ENCODE measurements around the gene ANKRD29.

ANKRD29 gene

DNA sequence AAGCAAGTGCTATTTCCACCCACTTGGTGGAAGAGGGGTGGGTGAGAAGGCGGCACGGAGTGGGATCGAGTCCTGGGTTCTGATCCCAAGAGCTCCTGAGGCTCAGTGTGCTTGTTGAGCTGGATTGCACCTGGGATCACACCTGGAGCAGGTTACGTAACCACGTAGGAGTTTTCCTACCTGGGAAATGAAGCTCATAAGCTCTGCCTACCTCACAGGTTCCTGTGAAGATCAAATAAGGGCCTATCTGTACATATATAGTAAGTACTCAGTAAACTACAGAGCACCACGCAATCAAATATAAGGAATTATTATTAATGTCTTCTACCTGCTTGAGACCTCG lies 87.4 kb downstream of the ANKRD29 start:
- in situ Hi-C loops (cut with HindIII; ENCODE audit: low pct_unique_long_range_greater_than_20kb, low sequenced_read_pairs) = no loop called here
- TF ChIP-seq JUND (IDR thresholded peaks at IDR 0.05; ENCODE audit: low read depth) = no peak
- DNase-seq (ENCODE audit: low read depth in 1 of 2, low spot score in 1 of 2) = no peak

- no peak for DNase-seq (ENCODE audit: low read depth in 1 of 2, low spot score in 1 of 2)
- TF ChIP-seq JUND (IDR thresholded peaks at IDR 0.05; ENCODE audit: low read depth) = no peak
These were observed 88.0 kb downstream of the ANKRD29 start for GRCh38 chr18:23574611-23575308.

DNA sequence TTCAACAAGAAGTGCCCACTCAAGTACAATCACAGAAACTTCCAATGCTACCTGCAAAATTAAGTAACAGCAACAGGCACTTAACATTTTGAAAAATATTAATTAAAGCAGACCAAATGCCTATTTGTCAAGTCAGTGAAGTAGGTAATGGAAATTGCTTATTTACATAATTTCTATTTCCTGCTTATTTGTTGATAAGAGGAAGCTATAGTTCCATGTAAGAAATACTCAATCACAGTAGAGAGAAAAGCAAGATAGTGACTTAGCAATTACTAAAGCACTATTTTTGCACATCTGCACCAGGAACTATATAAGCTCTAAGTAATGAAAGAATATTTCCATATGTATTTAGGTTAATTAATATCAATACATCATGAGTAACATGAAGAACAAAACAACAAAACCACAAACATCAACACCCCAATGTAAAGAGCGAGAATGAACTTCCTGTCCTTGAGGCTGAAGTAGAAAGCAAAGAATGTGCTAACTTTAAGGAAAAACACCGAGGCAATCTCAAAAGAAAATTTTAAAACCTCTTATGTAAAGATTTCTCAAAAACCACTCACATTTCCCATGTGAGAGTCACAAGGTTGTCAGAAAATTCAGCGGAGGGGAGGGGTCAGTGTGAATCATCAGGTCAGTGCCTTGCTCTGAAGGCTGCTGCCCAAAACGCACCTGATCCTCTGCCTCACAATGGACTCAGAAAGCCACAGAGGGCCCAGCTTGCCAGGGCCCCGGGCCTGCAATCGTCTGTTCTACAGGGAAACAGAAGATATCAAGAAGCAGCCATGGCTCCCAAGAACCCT lies 88.9 kb downstream of the ANKRD29 start:
- TF ChIP-seq JUND (IDR thresholded peaks at IDR 0.05; ENCODE audit: low read depth) = no peak
- no peak for DNase-seq (ENCODE audit: low read depth in 1 of 2, low spot score in 1 of 2)
- in situ Hi-C loops (cut with HindIII; ENCODE audit: low pct_unique_long_range_greater_than_20kb, low sequenced_read_pairs) = no loop called here

More at GRCh38 chr18:23574611-23575308, 88.0 kb downstream of the ANKRD29 start:
- in situ Hi-C loops (cut with HindIII; ENCODE audit: low pct_unique_long_range_greater_than_20kb, low sequenced_read_pairs) = no loop called here

DNA sequence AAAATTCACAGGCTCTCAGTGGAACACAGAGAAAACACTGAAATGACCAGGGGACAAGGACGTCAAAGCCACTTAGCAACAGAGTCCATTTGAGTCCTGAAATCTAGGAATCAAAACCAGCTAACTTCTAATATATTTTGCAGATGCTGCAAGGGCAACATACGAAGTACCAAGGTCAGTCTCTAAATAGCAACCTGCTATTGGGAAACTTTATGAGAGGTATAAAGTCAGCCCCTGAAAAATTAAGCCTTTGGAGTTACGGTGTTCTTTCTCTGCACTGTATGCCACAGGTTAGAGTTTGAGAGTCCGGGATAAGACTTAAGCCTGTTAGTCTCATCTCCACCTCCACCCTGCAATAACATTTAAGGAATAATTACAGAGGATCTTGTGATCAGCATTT lies 89.7 kb downstream of the ANKRD29 start:
- no peak for TF ChIP-seq JUND (IDR thresholded peaks at IDR 0.05; ENCODE audit: low read depth)
- in situ Hi-C loops (cut with HindIII; ENCODE audit: low pct_unique_long_range_greater_than_20kb, low sequenced_read_pairs) = no loop called here
- DNase-seq (ENCODE audit: low read depth in 1 of 2, low spot score in 1 of 2) = no peak

DNA sequence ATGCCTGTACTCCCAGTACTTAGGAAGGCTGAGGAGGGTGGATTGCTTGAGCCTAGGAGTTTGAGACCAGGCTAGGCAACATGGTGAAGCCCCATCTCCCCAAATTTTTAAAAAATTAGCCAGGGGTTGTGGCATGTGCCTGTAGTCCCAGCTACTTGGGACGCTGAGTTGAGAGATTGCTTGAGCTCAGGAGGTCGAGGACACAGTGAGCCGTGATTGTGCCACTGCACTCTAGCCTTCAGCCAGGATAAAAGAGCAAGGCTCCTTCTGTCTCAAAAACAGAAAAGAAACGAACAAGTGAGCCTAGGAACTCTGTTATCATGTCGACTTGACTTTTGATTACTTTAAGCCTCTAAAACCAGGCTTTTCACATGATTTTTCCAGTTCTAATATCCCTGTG lies 90.1 kb downstream of the ANKRD29 start:
- no peak for TF ChIP-seq JUND (IDR thresholded peaks at IDR 0.05; ENCODE audit: low read depth)

GRCh38 chr18:23572012-23572411 lies 90.7 kb downstream of the ANKRD29 start:
- in situ Hi-C loops (cut with HindIII; ENCODE audit: low pct_unique_long_range_greater_than_20kb, low sequenced_read_pairs) = no loop called here
- no peak for TF ChIP-seq JUND (IDR thresholded peaks at IDR 0.05; ENCODE audit: low read depth)
- no peak for DNase-seq (ENCODE audit: low read depth in 1 of 2, low spot score in 1 of 2)

More for the DNA sequence above, 90.1 kb downstream of the ANKRD29 start:
- DNase-seq (ENCODE audit: low read depth in 1 of 2, low spot score in 1 of 2) = no peak
- in situ Hi-C loops (cut with HindIII; ENCODE audit: low pct_unique_long_range_greater_than_20kb, low sequenced_read_pairs) = no loop called here

GRCh38 chr18:23570912-23571504 lies 91.7 kb downstream of the ANKRD29 start:
- in situ Hi-C loops (cut with HindIII; ENCODE audit: low pct_unique_long_range_greater_than_20kb, low sequenced_read_pairs) = no loop called here
- TF ChIP-seq JUND (IDR thresholded peaks at IDR 0.05; ENCODE audit: low read depth) = no peak
- DNase-seq (ENCODE audit: low read depth in 1 of 2, low spot score in 1 of 2) = no peak

DNA sequence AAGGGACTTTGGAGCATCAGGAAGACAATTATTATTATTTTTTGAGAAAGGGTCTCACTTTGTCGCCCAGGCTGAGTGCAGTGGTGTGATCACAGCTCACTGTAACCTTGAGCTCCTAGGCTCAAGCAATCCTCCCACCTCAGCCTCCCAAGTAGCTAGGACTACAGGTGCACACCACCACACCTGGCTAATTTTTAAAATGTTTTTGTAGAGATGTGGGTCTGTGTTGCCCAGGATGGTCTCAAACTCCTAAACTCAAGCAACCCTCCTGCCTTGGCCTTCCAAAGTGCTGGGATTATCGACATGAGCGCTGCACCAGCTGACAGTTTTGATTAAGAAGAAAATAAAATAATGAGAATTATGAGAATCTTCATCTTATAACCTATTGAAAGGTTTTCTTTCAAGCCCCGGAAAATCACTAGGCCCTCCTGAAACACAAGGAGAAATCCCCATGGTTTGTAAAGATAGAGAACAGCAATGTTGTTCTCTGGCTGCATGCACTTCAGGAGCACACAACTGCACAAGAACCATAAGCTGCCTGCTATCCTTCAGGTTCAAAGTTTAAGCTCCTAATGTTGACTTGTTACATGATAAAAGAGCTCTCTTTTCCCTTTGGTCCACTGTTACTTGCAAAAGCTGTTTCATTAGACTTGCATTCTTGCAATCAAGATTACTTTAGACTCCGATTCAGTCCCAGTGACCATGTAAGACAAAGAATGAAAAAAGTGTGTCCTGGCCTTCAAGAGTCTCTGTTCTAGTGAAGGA lies 93.2 kb downstream of the ANKRD29 start:
- TF ChIP-seq JUND (IDR thresholded peaks at IDR 0.05; ENCODE audit: low read depth) = no peak
- in situ Hi-C loops (cut with HindIII; ENCODE audit: low pct_unique_long_range_greater_than_20kb, low sequenced_read_pairs) = no loop called here
- DNase-seq (ENCODE audit: low read depth in 1 of 2, low spot score in 1 of 2) = no peak

GRCh38 chr18:23568281-23569138 lies 94.2 kb downstream of the ANKRD29 start:
- TF ChIP-seq JUND (IDR thresholded peaks at IDR 0.05; ENCODE audit: low read depth) = no peak
- in situ Hi-C loops (cut with HindIII; ENCODE audit: low pct_unique_long_range_greater_than_20kb, low sequenced_read_pairs) = no loop called here
- no peak for DNase-seq (ENCODE audit: low read depth in 1 of 2, low spot score in 1 of 2)

GRCh38 chr18:23567671-23568070 lies 95.0 kb downstream of the ANKRD29 start:
- no peak for DNase-seq (ENCODE audit: low read depth in 1 of 2, low spot score in 1 of 2)
- no peak for TF ChIP-seq JUND (IDR thresholded peaks at IDR 0.05; ENCODE audit: low read depth)
- in situ Hi-C loops (cut with HindIII; ENCODE audit: low pct_unique_long_range_greater_than_20kb, low sequenced_read_pairs) = no loop called here

- no peak for DNase-seq (ENCODE audit: low read depth in 1 of 2, low spot score in 1 of 2)
- no peak for TF ChIP-seq JUND (IDR thresholded peaks at IDR 0.05; ENCODE audit: low read depth)
- in situ Hi-C loops (cut with HindIII; ENCODE audit: low pct_unique_long_range_greater_than_20kb, low sequenced_read_pairs) = no loop called here
These were observed 96.7 kb downstream of the ANKRD29 start for GRCh38 chr18:23565916-23566547.

Data from T47D (cell line).